SK-N-SH treated with all-trans-retinoic acid at 6 μM for 48 hours (cell line): ENCODE data around the gene CPT1B.
A peak's percentile ranks its signal among the peaks of the same experiment; 100 is the strongest.

Source experiments
- ATAC-seq: fragments of 200-7000 bp; cut with Tn5 transposase; 3 replicates; pipeline ENCODE4 v1.9.1; 2020; ENCODE audit warnings: mild to moderate bottlenecking, moderate library complexity
- ARNTL ChIP-seq: fragments of 450-650 bp; formaldehyde crosslinking; IDR thresholded peaks from 2 replicates; pipeline ENCODE4 v1.5.0; 2020; ENCODE audit warnings: low read depth, mild to moderate bottlenecking, moderate library complexity, borderline replicate concordance
- BACH2 ChIP-seq: fragments of 250-450 bp; sonication (Bioruptor Pico); IDR thresholded peaks from 2 replicates; pipeline ENCODE4 v1.9.0; 2021; ENCODE audit warnings: mild to moderate bottlenecking, borderline replicate concordance
- CSDC2 ChIP-seq: fragments of 250-450 bp; sonication (Bioruptor Pico); IDR thresholded peaks from 2 replicates; pipeline ENCODE4 v1.5.0; 2020; ENCODE audit warnings: mild to moderate bottlenecking, moderate library complexity
- ESRRG ChIP-seq: fragments of 250-450 bp; sonication (Bioruptor Pico); IDR thresholded peaks from 2 replicates; pipeline ENCODE4 v1.6.1; 2021; ENCODE audit warnings: mild to moderate bottlenecking
- GLIS3 ChIP-seq: fragments of 250-450 bp; sonication (Bioruptor Pico); IDR thresholded peaks from 2 replicates; pipeline ENCODE4 v1.5.0; 2020; ENCODE audit warnings: mild to moderate bottlenecking, moderate library complexity
- ISL1 ChIP-seq: fragments of 250-450 bp; sonication (Bioruptor Pico); IDR thresholded peaks from 2 replicates; pipeline ENCODE4 v2.1.2; 2022; ENCODE audit warnings: mild to moderate bottlenecking, moderate library complexity
- OSR1 ChIP-seq: fragments of 250-450 bp; sonication (Bioruptor Pico); IDR thresholded peaks from 2 replicates; pipeline ENCODE4 v1.8.0; 2022; ENCODE audit warnings: moderate library complexity, mild to moderate bottlenecking, inconsistent platforms
- PPARA ChIP-seq: fragments of 250-450 bp; sonication (Bioruptor Pico); IDR thresholded peaks from 2 replicates; pipeline ENCODE4 v1.5.0; 2020; ENCODE audit warnings: mild to moderate bottlenecking, borderline replicate concordance
- RARB ChIP-seq: fragments of 250-450 bp; sonication (Bioruptor Pico); IDR thresholded peaks from 2 replicates; pipeline ENCODE4 v1.8.0; 2021; ENCODE audit warnings: mild to moderate bottlenecking, moderate library complexity
- SNAI2 ChIP-seq: fragments of 250-450 bp; sonication (Bioruptor Pico); IDR thresholded peaks from 2 replicates; pipeline ENCODE4 v1.5.0; 2020; ENCODE audit warnings: mild to moderate bottlenecking, moderate library complexity
- TCF4 ChIP-seq: fragments of 250-450 bp; sonication (Bioruptor Pico); IDR thresholded peaks from 2 replicates; pipeline ENCODE4 v1.8.0; 2021; ENCODE audit warnings: mild to moderate bottlenecking, moderate library complexity, borderline replicate concordance
- TOX ChIP-seq: fragments of 250-450 bp; sonication (Bioruptor Pico); IDR thresholded peaks from 2 replicates; pipeline ENCODE4 v1.8.0; 2021; ENCODE audit warnings: mild to moderate bottlenecking, moderate library complexity, borderline replicate concordance
- ZC3H10 ChIP-seq: fragments of 250-450 bp; sonication (Bioruptor Pico); IDR thresholded peaks from 2 replicates; pipeline ENCODE4 v1.5.1; 2021; ENCODE audit warnings: mild to moderate bottlenecking, moderate library complexity
- ZFP3 ChIP-seq: fragments of 250-450 bp; sonication (Bioruptor Pico); IDR thresholded peaks from 2 replicates; pipeline ENCODE4 v1.5.0; 2020; ENCODE audit warnings: mild to moderate bottlenecking, moderate library complexity
- ZFP30 ChIP-seq: fragments of 450-650 bp; formaldehyde crosslinking; IDR thresholded peaks from 2 replicates; pipeline ENCODE4 v1.5.0; 2022; ENCODE audit warnings: mild to moderate bottlenecking, moderate library complexity
- ZNF565 ChIP-seq: fragments of 450-650 bp; formaldehyde crosslinking; conservative IDR thresholded peaks from 2 replicates; pipeline ENCODE4 v1.5.0; 2020; ENCODE audit warnings: low read depth, mild to moderate bottlenecking, moderate library complexity
- ZNF70 ChIP-seq: fragments of 450-650 bp; formaldehyde crosslinking; IDR thresholded peaks from 2 replicates; pipeline ENCODE4 v1.5.0; 2020; ENCODE audit warnings: mild to moderate bottlenecking, moderate library complexity
- ZNF8 ChIP-seq: fragments of 450-650 bp; formaldehyde crosslinking; IDR thresholded peaks from 2 replicates; pipeline ENCODE4 v1.5.0; 2020; ENCODE audit warnings: mild to moderate bottlenecking, moderate library complexity
- TF ChIP-seq, protein P1 (sequence below): fragments of 250-450 bp; sonication (Bioruptor Pico); IDR thresholded peaks from 2 replicates; pipeline ENCODE4 v1.5.1; 2021; ENCODE audit warnings: mild to moderate bottlenecking, moderate library complexity
- TF ChIP-seq, protein P2 (sequence below): fragments of 250-450 bp; sonication (Bioruptor Pico); IDR thresholded peaks from 2 replicates; pipeline ENCODE4 v1.5.1; 2020; ENCODE audit warnings: low read depth, mild to moderate bottlenecking, moderate library complexity
- TF ChIP-seq, protein P3 (sequence below): fragments of 250-450 bp; sonication (Bioruptor Pico); IDR thresholded peaks from 2 replicates; pipeline ENCODE4 v1.8.0; 2021; ENCODE audit warnings: low read depth, mild to moderate bottlenecking, moderate library complexity, borderline replicate concordance
- TF ChIP-seq, protein P4 (sequence below): fragments of 250-450 bp; sonication (Bioruptor Pico); IDR thresholded peaks from 2 replicates; pipeline ENCODE4 v1.5.0; 2020; ENCODE audit warnings: mild to moderate bottlenecking, moderate library complexity
- TF ChIP-seq, protein P5 (sequence below): fragments of 250-450 bp; sonication (Bioruptor Pico); IDR thresholded peaks from 2 replicates; pipeline ENCODE4 v1.8.0; 2020; ENCODE audit warnings: mild to moderate bottlenecking, moderate library complexity, borderline replicate concordance

CPT1B gene

DNA sequence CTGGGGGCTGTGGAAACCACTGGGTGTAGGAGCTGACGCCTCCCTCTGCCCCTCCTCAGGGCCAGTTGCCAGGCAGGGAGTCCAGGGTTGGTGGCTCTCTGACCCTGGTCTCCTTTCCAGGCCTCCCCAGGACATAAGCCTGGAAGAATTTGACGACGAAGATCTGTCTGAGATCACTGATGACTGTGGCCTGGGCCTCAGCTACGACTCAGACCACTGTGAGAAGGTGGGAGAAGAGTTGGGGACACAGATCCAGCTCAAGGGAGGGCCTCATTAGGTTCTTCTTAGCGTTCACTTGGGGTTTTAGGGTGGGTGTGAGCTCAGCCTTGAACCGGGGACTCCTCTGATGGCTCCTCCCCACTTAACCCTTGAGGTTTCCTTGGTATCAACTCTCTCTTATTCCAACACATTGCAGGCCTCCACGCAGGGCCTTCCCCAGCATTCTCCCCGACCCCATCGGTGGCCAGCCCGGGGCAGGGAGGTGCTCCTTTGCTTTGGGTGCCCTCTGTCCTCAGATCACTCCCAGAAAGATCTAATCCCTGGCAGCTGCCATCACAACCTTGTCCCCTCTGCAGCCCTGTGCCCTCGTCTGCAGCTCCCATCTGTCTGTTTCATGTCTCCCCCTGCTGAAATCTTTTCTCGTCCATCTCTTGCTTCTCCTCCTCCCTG is 23.6 kb upstream of the CPT1B start:
- no peak for ATAC-seq
- no peak for TF ChIP-seq ZNF70 (CRISPR knock-in tag)
- no peak for TF ChIP-seq PPARA (CRISPR knock-in tag)

DNA sequence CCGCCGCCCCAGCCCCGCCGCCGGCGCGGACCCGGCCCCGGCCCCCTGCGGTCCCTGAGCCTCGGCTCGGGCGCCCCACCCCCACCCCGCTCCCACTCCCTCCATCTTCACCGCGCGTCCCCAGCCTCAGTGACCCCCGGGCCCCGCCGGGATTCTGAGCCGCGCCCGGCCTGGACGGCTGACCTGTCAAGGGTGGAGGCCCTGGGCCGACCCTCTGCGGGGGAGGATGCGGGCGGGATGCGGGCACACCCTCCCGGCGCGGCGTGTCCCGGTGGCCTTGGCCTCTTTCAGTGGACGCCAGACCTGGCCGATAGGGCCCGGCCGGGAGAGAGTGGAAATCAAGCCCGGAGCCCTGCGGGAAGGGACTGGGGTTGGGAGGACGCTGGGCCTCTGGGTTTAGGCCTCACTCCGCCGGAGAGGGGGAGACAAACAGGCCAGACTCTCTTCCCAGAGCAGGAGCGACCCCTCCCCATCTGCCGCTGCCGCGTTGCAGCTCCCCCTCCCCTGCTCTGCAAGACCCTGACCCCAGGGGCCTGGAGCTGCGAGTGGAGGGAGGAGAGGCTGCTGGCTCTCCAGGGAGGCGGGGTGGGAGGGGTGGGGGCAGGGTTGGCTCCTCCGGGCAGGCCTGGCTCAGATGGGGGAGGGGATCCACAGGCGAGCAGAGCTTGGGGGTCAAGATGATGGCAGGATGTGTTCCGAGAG is 22.9 kb upstream of the CPT1B start:
- TF ChIP-seq, protein P1, sequence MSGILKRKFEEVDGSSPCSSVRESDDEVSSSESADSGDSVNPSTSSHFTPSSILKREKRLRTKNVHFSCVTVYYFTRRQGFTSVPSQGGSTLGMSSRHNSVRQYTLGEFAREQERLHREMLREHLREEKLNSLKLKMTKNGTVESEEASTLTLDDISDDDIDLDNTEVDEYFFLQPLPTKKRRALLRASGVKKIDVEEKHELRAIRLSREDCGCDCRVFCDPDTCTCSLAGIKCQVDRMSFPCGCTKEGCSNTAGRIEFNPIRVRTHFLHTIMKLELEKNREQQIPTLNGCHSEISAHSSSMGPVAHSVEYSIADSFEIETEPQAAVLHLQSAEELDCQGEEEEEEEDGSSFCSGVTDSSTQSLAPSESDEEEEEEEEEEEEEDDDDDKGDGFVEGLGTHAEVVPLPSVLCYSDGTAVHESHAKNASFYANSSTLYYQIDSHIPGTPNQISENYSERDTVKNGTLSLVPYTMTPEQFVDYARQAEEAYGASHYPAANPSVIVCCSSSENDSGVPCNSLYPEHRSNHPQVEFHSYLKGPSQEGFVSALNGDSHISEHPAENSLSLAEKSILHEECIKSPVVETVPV (CRISPR knock-in tag): no peak
- TF ChIP-seq TOX (CRISPR knock-in tag): no peak
- ATAC-seq: peak; percentile 13; the same call in 1 of the 3 replicates

DNA sequence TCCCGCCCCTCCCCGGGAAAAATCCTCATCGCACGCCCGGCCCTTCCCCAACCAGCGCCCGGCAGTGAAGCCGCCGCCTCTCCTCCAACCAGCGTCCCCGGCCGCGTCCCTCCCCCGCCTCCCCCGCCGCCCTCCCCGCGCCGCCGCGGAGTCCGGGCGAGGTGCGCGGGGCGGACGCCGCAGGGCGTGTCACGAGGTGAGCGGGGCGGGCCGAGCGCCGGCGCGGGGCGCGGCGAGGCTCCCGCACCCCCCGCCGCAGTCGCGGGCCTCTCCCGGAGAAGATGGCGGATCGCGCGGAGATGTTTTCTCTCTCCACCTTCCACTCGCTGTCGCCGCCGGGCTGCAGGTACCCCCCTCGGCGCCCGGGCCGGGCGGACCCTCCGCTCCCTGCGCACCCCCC is 22.3 kb upstream of the CPT1B start, which contains the start of gene MAPK8IP2:
Gene MAPK8IP2, plus strand, starts transcription at position 256 of the 400 bp plus-strand sequence. Its CDS starts 26 bp downstream, at position 282.
- no peak for TF ChIP-seq ESRRG (CRISPR knock-in tag)
- TF ChIP-seq, all 23 proteins: peak for 0
- peak; percentile 13; the same call in 2 of the 3 replicates for ATAC-seq

DNA sequence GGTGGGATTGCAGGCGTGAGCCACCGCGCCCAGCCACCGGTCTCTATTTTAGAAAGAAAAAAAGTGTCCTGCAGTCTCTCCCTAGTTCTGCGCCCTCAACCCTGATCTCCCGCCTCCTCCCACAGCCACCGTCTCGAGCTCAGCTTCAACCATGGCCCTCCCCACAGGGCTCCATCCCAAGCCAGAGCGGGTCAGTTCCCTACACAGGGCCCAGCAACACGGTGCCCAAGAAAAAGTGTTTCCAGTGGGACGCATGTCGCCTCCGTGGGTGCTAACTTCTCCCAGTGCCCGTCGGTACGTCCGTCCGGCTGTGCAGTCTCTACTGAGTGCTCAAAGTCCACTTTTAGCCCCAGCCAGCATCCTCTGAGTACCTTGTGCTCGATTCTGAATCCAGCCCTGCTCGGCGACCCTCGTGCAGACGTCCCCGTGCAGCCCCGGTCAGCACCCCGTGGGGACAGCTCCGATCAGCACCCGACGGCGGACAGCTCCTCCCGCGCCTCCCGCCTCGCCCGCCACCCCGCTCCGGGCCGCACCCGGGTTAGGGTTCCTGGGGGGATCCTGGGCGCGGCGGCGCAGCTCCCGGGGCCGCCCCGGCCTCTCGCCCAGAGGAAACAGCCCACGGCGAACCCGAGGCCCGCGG is 21.7 kb upstream of the CPT1B start:
- peak; percentile 87 for ATAC-seq
- TF ChIP-seq ARNTL (no peak), TCF4 (CRISPR knock-in tag) (no peak), GLIS3 (no peak), ZNF8 (no peak), CSDC2 (CRISPR knock-in tag) (peak; percentile 88; the same call in 1 of the 2 replicates), ESRRG (CRISPR knock-in tag) (no peak), OSR1 (no peak), ZFP3 (CRISPR knock-in tag) (peak; percentile 77), ZNF565 (0 out of 2 replicates have a peak, but pooled peaks have one; percentile 48), PPARA (CRISPR knock-in tag) (no peak), BACH2 (CRISPR knock-in tag) (no peak), ZNF70 (CRISPR knock-in tag) (no peak), ZFP30 (peak; percentile 38; the same call in 1 of the 2 replicates), ZC3H10 (no peak), SNAI2 (peak; percentile 88; the same call in 1 of the 2 replicates), ISL1 (CRISPR knock-in tag) (no peak), RARB (CRISPR knock-in tag) (no peak), TOX (CRISPR knock-in tag) (no peak)
- TF ChIP-seq, protein P2, sequence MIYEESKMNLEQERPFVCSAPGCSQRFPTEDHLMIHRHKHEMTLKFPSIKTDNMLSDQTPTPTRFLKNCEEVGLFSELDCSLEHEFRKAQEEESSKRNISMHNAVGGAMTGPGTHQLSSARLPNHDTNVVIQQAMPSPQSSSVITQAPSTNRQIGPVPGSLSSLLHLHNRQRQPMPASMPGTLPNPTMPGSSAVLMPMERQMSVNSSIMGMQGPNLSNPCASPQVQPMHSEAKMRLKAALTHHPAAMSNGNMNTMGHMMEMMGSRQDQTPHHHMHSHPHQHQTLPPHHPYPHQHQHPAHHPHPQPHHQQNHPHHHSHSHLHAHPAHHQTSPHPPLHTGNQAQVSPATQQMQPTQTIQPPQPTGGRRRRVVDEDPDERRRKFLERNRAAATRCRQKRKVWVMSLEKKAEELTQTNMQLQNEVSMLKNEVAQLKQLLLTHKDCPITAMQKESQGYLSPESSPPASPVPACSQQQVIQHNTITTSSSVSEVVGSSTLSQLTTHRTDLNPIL: no peak
- TF ChIP-seq, protein P3, sequence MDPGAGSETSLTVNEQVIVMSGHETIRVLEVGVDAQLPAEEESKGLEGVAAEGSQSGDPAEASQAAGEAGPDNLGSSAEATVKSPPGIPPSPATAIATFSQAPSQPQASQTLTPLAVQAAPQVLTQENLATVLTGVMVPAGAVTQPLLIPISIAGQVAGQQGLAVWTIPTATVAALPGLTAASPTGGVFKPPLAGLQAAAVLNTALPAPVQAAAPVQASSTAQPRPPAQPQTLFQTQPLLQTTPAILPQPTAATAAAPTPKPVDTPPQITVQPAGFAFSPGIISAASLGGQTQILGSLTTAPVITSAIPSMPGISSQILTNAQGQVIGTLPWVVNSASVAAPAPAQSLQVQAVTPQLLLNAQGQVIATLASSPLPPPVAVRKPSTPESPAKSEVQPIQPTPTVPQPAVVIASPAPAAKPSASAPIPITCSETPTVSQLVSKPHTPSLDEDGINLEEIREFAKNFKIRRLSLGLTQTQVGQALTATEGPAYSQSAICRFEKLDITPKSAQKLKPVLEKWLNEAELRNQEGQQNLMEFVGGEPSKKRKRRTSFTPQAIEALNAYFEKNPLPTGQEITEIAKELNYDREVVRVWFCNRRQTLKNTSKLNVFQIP: no peak
- TF ChIP-seq, protein P4, sequence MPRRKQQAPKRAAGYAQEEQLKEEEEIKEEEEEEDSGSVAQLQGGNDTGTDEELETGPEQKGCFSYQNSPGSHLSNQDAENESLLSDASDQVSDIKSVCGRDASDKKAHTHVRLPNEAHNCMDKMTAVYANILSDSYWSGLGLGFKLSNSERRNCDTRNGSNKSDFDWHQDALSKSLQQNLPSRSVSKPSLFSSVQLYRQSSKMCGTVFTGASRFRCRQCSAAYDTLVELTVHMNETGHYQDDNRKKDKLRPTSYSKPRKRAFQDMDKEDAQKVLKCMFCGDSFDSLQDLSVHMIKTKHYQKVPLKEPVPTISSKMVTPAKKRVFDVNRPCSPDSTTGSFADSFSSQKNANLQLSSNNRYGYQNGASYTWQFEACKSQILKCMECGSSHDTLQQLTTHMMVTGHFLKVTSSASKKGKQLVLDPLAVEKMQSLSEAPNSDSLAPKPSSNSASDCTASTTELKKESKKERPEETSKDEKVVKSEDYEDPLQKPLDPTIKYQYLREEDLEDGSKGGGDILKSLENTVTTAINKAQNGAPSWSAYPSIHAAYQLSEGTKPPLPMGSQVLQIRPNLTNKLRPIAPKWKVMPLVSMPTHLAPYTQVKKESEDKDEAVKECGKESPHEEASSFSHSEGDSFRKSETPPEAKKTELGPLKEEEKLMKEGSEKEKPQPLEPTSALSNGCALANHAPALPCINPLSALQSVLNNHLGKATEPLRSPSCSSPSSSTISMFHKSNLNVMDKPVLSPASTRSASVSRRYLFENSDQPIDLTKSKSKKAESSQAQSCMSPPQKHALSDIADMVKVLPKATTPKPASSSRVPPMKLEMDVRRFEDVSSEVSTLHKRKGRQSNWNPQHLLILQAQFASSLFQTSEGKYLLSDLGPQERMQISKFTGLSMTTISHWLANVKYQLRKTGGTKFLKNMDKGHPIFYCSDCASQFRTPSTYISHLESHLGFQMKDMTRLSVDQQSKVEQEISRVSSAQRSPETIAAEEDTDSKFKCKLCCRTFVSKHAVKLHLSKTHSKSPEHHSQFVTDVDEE: peak; percentile 38; the same call in 1 of the 2 replicates
- TF ChIP-seq, protein P5, sequence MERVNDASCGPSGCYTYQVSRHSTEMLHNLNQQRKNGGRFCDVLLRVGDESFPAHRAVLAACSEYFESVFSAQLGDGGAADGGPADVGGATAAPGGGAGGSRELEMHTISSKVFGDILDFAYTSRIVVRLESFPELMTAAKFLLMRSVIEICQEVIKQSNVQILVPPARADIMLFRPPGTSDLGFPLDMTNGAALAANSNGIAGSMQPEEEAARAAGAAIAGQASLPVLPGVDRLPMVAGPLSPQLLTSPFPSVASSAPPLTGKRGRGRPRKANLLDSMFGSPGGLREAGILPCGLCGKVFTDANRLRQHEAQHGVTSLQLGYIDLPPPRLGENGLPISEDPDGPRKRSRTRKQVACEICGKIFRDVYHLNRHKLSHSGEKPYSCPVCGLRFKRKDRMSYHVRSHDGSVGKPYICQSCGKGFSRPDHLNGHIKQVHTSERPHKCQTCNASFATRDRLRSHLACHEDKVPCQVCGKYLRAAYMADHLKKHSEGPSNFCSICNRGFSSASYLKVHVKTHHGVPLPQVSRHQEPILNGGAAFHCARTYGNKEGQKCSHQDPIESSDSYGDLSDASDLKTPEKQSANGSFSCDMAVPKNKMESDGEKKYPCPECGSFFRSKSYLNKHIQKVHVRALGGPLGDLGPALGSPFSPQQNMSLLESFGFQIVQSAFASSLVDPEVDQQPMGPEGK (CRISPR knock-in tag): no peak
- TF ChIP-seq, protein P1 (CRISPR knock-in tag): no peak
